Middle frontal gyrus (tissue), 1 donor: ENCODE measurements around the gene RFC5.
"Not testable (repeated sequence)": the region's sequence is repeated elsewhere in the genome, so short reads cannot be mapped to it uniquely, and the experiment has no call there.

Experiments used
- DNase-seq: peaks from one replicate; pipeline ENCODE4 v3.0.0-alpha.2; 2015; ENCODE audit warnings: low spot score; ENCODE audit errors: extremely low spot score

The RFC5 gene, protein sequence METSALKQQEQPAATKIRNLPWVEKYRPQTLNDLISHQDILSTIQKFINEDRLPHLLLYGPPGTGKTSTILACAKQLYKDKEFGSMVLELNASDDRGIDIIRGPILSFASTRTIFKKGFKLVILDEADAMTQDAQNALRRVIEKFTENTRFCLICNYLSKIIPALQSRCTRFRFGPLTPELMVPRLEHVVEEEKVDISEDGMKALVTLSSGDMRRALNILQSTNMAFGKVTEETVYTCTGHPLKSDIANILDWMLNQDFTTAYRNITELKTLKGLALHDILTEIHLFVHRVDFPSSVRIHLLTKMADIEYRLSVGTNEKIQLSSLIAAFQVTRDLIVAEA

DNA sequence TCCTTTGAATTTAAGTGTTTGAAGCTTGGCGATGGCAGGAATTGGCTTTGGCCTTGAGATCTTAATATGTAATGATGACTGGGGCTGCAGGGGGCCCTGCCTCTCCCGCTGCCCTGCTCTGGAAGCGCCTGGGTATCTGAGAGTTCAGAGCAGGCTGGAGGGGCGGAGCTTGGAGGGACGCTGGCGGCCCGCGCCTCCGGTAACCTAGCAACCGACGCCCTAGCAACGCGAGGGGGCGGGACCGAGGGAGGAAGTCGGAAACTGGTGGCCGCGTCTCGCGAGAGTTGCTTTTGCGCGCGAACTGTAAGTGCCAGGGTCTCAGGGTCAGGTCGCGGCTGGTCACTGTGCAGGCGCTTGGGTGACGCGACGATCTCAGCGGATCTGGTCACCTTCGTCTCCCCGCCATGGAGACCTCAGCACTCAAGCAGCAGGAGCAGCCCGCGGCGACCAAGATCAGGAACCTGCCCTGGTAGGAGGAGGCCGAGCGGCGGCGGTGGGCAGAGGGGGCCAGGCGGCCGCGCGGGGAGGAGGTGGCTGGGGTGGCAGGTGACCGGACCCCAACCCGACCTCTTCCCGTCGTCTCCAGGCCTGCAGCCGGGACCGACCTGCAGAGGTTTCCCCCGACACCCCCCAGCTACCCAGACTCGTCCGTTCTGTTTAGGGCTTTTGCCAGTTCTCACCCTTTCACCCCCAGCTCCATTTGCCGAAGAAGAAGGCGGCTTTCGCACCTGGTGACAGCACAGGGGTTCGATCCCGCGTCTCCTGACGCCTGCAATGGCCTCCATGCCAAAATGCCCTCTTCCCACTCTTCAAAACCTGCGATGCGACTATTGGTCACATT lies at the start of gene RFC5:
Gene RFC5 (plus strand): TSS at position 280 of the 841 bp plus-strand sequence. CDS start 125 bp downstream, at position 405.
- DNase-seq: peak; percentile 97

DNA sequence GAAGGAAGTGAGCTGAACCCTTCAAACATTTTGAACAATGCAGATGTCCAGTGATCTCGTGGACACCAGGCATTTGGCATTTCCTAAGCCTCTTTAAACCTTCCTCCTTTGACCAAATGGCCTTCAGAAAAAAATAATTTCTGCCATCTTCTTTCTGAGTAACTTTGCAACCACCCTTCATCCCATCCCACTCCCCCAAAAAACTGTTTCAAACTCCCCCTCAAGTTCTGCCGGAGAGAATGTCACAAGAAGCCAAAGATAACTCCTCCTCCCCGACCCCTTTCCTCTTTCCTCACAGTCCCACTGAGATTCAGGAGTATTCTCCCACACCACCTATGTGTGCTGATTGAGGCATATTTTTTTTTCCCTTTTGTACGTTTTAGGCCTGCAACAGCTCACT lies 49.5 kb upstream of the RFC5 start:
- no peak for DNase-seq

DNA sequence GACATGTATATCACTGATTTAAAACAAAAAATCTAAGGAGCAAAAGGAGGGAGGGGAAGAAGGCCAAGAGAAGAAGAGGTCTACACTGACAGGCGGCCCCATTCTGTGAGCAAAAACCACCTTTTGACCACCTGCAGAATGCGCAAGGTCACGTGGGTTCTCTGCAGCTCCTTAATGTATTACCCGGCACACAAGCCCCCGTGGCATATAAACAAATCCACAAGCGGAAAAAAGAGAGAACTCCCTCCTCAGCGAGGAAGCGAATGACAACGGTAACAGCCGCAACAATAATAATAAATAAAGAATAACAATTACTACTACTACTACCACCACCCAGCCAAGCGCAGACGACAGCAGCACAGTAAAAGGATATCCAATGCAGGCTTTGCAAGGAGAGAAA lies 49.0 kb upstream of the RFC5 start:
- no peak for DNase-seq

DNA sequence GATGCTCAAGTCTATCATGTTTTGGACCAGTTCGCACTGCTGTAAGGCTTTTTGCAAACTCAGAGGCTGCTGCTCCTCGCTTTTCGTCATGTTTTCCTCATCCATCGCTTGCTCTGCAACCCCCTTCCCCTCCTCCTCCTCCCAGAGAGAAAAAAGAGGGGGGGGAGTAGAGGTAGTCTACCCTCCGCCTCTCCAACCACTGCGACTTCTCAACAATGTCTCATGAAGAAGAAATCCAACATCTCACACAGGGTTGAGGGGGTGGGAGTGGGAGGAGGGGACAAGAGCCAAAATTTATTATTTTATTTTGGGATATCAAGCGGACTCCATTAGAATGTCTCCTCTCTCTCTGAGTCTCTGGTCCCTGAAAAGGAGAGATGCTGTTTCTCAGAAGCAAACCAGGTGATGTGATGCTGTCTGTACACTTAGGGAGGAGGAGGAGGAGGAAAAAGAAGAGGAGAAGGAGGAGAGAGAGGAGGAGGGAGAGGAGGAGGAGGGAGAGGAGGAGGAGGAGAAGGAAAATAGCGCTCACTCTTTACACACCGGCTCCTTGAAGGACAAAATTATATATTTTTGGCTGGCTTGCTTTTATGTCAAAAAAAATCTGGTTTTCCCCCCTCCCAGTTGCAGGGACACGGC lies 48.2 kb upstream of the RFC5 start:
- DNase-seq: no peak

DNA sequence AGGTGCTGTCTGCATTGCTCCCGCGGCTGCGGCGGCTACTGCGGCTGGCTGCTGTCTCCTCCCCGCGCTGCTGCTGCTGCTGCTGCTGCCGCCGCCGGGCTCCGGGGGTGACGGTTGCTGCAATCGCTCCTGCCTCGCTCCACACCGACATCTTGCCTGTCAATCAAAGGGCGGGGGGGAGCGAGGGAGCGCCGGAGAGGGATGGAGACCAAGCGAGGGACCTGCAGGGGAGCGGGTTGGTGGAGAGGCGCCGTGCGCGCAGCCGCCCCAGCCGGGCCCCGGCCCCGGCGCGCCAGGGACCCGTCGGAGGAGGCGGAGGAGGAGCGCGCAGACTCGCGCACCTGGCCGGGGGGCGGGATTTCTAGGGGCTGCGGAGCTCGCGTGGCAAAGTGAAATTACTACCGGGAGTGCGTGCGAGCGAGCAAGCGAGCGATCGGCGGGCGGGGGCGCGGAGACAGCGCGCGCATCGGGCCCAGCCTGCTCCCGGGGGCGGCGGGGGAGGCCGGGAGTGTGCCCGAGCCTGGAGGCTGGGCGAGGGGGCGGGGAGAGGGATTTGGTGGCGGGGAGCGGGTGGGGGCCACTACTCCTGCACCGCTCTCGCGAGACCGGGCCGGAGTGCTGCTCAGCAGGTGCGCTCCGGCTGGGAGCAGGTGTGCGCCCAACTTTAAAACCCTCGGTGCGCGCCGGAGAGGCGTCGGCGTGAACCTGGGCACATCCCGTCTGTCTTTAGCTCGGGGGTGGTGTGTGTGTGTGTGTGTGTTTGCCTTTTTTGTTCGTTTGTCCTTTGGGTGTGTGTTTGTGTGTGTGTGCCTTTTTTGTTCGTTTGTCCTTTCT lies 47.5 kb upstream of the RFC5 start, which contains the start of gene KSR2:
Gene KSR2 (minus strand): TSS at position 165 of the 834 bp plus-strand sequence. CDS start 735 bp downstream, outside the sequence.
- DNase-seq: peak; percentile 49

DNA sequence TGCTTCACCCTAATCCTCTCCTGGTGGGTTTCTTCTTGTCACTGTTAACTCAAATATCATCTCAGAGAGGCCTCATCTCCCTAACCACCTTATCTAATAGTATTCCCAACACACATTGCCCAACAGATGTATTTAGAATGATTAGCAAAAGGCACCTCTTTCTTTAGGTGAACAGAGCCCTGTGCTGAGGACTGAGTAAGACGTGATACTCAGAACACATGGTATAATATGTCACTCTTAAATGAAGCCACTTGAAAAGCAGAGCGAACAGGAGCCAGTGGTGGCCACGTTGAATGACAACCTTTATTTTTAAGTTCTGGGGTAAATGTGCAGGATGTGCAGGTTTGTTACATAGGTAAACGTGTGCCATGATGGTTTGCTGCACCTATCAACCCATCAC lies 46.2 kb upstream of the RFC5 start:
- DNase-seq: no peak

DNA sequence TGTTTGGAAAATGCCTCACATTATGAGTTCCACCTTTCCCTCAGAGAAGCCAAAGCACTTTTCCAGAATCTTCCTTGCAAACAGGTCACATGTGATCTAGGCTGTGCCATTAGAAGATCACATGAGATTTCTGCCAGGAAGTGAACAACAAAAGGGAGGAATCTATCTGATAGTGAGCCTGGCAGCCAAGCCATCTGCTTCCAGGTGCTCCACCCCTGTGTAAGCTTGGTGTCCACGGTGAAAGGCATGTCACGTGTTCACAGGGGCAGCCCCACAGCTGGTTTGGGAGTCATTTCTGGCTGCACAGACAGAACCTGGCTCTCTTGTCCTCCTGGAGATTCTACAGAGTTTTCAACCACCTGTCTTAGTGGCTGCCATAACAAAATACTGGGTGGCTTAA lies 44.2 kb upstream of the RFC5 start:
- DNase-seq: no peak

DNA sequence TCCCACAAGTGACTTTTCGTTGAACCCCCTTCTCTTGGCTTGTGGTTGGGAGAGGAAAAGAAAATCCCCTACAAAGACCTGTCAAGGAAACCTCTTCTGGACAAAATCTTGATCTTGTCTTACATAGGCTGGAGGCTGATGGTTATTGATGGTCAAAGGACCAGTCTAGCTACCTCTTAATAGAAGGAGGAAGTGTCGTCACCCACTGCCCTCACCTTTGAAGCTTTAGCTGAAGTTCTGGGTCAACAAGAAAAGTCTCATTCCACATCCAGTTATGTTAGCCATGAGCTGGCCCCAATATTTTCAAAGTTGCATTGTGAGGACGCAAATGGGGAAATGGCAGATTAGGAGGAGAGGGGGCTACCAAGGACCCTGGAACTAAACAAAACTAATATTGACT lies 41.5 kb upstream of the RFC5 start:
- no peak for DNase-seq

DNA sequence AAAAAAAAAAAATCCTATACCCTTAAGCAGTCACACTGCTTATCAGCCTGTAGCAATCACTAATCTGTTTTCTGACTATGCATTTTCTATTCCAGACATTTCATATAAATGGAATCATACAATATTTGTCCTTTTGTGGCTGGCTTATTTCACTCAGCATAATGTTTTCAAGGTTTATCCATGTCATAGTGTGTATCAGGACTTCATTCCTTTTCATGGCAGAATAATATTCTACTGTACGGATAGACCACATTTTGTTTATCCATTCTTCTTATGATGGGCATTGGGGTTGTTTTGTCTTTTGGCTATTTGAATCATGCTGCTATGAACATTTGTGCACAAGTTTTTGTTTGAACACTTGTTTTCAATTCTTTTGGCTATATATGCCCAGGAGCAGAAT lies 39.1 kb upstream of the RFC5 start:
- DNase-seq: no peak

DNA sequence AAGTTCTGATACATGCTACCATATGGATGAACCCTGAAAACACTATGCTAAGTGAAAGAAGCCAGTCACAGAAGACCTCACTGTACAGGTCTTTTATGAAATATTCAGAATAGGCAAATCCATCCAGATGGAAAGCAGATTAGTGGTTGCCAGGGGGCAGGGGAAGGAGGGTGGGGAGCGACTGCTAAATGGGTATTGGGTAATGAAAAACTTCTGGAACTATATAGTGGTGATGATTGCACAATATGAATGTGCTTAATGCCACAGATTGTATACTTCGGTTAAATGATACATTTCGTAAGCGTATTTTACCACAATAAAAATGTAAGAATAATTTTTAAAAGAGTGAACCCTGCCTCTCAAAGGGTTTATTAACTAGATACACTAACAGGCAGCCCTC lies 35.9 kb upstream of the RFC5 start:
- no peak for DNase-seq

DNA sequence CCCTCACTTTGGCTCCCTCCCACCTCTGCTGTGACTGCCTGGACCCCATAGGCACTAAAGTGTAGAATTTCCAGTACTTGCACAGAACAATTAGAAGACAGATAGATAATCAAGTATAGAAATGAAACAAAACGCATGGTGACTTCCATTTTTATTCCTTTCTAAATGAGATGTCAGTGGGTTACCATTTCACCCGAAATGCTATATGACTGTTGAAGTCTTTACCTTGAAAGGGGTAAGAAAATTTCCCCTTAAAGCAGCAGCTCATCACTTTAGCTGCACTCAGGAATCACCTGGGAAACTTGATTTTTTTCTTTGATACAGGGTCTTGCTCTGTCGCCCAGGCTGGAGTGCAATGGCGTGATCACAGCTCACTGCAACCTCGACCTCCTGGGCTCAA lies 35.2 kb upstream of the RFC5 start:
- DNase-seq: no peak

DNA sequence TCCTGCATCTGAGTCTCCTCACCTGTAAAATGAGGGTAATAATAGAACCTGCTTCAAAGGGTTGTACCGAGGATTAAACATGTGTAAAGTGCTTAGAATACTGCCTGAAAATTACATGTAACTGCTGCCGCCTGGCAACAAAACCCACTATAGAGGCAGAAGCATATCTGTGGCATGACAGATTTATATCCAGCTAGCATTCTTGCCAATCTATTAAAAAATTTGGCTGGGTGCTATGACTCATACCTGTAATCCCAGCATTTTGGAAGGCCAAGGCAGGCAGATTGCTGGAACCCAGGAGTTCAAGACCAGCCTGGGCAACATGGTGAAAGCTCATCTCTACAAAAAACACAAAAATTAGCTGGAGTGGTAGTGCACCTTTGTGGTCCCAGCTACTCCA lies 31.3 kb upstream of the RFC5 start:
- DNase-seq: no peak

DNA sequence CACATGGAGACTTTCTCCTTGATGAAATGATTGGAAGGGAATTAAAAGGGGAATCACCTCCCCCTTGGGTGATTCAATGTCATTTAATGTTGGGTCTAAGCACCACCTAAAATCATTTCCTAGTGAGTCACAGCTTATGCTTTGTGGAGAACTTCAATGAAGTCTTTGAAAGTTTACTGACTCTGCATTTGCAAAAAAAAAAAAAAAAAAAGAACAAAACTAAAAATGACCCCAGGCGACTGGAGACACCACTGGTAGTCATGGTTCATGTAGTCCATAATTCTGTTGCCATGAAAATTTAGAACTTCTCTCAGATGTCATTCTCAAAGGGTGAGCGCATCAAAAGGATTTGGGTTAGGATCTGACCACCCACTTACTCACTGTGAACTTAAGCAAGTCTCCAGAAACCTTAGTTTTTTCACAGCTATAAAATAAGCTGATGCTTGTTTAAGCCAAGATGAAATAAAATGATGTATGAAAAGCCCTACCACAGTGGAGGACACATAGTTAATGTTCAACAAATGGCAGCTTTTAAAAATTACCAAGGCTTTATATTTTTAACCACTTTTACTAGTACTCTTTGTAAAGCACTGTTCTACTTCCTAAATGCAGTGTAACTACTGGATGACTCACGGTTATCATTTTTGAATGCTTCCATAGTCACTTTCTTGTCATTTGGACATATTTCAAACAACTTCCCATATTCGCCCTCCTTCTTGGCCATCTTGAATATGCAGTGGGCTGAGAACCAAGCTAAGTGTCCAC lies 29.6 kb upstream of the RFC5 start:
- DNase-seq: no peak

DNA sequence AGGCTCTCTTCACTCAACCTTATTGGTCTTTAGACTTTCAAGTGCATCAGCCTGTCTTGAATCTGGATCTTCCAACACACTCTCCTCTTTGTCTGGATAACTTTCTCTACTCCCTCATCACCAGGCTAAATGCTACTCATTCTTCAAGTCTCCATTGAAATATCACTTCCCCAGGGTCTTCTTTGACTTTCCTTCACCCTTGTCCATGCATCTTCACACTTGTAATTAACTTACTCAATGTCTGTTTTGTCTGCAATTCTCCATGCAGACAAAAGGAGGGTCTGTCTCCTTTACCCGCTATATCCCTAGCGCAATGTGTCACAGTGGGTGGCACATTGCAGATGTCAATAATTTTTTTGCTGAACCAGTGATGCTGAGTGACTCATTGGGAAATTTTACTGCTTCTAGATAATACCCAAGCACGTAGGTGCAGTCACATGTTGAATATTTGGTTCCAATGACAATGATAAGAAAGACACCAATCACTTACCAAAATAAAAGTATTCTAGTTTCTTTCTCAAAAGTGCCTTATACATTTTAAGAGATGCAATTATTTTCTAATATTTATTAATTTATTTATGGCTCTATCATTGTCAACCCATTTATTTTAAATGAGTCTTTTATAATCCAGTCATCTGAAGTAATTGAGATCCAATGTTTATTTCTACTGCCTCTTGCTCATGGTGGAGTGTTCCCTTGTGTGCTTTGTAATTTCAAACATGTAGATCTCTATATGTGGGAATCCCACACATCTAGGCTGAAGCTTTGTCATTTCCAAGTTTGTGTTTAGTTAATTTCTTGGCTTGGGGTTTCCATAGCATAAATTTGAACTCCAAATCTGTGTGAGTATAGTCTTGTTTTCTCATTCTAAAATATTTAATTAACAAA lies 21.7 kb upstream of the RFC5 start:
- DNase-seq: no peak

DNA sequence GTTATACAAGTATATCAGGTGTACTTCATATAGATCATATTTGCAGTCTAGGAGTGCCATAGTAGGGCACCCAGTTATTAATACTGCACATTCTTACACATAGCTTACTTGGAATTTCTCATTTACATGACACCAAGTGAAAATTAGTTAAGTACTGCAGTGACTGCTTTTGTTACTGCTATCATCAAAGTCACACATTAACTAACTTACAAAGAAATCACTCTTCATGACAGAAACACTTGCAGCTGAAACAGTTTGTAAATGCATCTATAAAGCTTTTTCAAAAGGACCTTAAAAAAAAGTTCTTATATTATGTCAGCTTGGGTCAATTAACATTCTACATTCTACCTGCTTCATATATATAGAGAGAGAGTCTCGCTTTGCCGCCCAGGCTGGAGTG lies 17.8 kb upstream of the RFC5 start:
- no peak for DNase-seq

DNA sequence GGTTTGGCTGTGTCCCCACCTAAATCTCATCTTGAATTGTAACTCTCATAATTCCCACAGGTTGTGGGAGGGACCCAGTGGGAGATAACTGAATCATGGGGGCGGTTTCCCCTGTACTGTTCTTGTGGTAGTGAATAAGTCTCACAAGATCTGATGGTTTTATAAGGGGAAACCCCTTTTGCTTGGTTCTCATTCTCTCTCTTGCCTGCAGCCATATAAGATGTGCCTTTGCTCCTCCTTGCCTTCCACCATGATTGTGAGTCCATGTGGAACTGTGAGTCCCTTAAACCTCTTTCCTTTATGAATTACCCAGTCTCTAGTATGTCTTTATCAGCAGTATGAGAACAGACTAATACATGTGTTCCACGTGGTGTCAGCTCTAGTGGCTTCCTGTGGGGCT lies 16.7 kb upstream of the RFC5 start:
- not testable (repeated sequence) for DNase-seq

DNA sequence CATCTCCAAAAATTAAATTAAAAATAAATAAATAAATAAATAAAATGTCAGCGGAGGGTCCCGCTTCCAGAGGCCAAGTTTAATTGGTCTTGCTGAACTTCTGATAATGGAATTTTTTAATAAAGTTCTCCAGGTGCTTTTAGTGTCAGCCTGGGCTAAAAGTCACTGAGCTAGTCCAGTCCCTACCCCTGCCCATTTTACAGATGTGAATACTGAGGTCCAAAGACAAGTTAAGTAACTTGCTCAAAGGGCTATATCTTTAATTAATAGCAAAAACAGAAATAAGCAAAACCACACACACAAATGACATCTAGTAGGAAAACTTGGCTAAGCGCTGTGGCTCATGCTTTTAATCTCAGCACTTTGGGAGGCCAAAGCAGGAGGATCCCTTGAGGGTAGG lies 5.6 kb upstream of the RFC5 start:
- DNase-seq: no peak

DNA sequence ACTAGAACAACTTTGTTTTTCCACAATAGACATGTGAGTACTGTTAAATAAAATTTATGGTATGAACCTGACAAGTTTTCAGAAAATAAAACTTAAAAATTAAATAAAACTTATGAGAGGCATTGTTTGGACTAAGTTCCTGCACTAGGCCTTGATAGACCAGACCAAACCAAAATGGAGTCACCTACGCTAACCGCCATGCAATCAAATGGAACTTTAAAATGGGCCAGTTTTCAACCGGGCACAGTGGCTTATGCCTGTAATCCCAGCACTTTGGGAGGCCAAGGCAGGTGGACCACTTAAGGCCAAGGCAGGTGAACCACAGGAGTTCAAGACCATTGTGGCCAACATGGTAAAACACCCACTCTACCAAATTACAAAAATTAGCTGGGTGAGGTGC lies 5.1 kb upstream of the RFC5 start:
- DNase-seq: no peak

DNA sequence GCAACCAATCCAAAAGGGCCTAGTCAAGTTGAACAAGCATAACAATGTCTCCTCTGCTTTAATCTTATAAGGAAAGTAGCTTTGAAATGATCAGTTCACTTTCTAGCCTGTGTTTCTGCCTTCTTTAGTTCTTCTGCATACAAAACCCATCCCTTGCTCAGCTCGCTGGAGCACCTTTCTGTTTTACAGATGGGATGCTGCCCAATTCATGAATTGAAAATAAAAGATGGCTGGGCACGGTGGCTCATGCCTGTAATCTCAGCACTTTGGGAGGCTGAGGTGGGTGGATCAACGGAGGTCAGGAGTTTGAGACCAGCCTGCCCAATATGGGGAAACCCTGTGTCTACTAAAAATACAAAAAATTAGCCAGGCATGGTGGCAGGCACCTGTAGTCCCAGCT lies 4.5 kb upstream of the RFC5 start:
- DNase-seq: no peak

DNA sequence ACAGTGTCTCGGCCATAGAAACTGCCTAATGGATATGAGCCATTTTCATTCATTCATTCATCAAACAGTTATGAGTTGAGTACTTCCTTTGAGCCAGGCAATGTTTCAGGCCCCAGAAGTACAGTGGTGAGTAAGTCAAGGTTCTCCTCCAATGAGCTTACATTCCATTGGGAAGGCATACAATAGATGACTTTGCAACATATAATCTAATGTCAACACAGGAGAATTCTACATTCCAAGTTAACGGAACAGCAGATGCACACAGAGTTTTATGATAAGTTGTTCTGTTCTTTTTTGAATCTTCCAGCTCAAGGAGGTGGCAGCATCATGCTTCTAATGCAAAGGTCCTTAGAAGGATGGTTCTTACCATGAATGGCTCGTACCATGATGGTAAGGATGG lies 3.2 kb upstream of the RFC5 start:
- DNase-seq: no peak
